ENCODE data around the gene SPATA6. TPM values are rescaled to one million over a fixed set of nuclear protein-coding genes. Genes with fewer than 3 reads are reported as not detected.
"Not testable (repeated sequence)": the region's sequence is repeated elsewhere in the genome, so short reads cannot be mapped to it uniquely, and the experiment has no call there.

Gene SPATA6
- polyA plus RNA-seq, 1 donor = 8.2 TPM

DNA sequence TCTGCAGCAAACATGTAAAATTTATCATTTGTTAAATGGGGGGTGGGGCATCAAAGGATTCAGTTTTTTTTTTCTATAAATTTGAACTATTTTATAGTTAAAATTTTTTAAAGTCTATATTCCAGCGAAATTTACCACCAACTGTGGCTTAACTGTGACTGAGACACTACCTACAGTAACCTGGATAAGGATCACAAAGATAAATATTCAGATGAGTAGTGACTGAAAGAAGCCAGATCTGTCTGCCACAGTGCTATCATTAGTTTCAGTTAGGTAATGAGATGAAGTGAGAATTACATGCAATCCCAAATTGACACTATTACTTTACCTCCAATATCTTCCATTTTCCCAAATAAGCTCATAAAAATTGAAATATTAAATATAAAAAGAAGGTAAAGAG lies 5.4 kb downstream of the SPATA6 start:
- no peaks in the 10 kb centered on the region for H3K9me3 ChIP-seq (ENCODE audit: control insufficient read depth, low read depth, low read length)
- no peaks in the 10 kb centered on the region for H3K27me3 ChIP-seq (ENCODE audit: control insufficient read depth, insufficient read depth, low read length)
- no peaks in the 10 kb centered on the region for H3K4me1 ChIP-seq (ENCODE audit: control insufficient read depth, insufficient read depth, low read length)
- H3K27ac ChIP-seq (ENCODE audit: low read length) = no peak overlapping the region
- no CpG with 5 or more reads among the region's 1 CpG for WGBS (ENCODE audit: insufficient coverage, low lambda C conversion rate)
- DNase-seq = no peak
- H3K36me3 ChIP-seq (ENCODE audit: control insufficient read depth, insufficient read depth, low read length) = no peaks in the 10 kb centered on the region
- no peak overlapping the region for H3K4me3 ChIP-seq (ENCODE audit: low read length)

DNA sequence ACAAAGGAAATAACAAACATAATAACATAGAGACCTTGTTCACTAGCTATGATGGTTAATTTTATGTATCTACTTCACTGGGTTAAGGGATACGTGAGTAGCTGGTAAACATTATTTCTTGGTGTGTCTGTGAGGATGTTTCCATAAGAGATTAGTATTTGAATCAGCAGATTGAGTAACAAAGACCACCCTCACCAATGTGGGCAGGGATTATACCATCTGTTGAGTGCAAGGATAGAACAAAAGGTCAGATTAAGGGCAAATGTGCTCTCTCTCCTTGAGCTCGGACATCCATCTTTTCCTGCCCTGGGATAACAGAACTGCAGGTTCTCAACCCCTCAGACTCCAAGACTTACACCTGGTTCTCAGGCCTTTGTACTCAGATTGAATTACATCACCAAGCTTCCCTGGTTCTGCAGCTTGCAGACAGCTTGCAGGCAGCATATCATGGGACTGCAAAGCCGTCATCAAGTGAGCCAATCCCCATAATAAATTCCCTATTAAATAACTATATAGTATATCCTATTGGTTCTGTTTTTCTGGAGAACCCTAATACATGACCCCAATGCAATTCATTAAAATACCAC lies 9.2 kb downstream of the SPATA6 start:
- WGBS (ENCODE audit: insufficient coverage, low lambda C conversion rate) = no CpG with 5 or more reads among the region's 3 CpGs
- no peaks in the 10 kb centered on the region for H3K27me3 ChIP-seq (ENCODE audit: control insufficient read depth, insufficient read depth, low read length)
- H3K4me1 ChIP-seq (ENCODE audit: control insufficient read depth, insufficient read depth, low read length) = no peaks in the 10 kb centered on the region
- DNase-seq = peak in 1 of 2 donors; percentile 15
- no peaks in the 10 kb centered on the region for H3K36me3 ChIP-seq (ENCODE audit: control insufficient read depth, insufficient read depth, low read length)
- H3K9me3 ChIP-seq (ENCODE audit: control insufficient read depth, low read depth, low read length) = no peaks in the 10 kb centered on the region
- H3K4me3 ChIP-seq (ENCODE audit: low read length) = no peak overlapping the region
- H3K27ac ChIP-seq (ENCODE audit: low read length) = no peak overlapping the region

DNA sequence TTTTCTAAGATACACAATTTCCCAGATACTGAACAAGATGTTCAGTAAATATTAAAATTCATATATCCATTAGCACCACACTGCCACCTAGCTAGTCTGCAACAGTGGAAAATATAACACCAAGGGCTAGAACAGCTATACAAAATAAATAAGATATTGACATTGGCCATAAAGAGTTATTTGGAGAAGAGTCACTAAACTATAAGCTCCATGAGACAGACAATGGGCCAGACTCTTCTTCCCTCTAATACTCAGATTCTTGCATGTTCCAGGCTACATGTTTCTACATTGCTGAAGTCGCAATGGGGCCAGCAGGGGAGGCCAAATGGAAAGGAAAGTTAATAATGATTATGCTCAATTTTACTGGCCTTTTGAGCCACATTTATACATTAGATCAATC lies 21.5 kb downstream of the SPATA6 start:
- peak in 1 of 2 donors; percentile 3 for DNase-seq
- Histone ChIP-seq H3K4me1 (ENCODE audit: control insufficient read depth, insufficient read depth, low read length) (no peaks in the 10 kb centered on the region), H3K4me3 (ENCODE audit: low read length) (no peak overlapping the region), H3K36me3 (ENCODE audit: control insufficient read depth, insufficient read depth, low read length) (no peaks in the 10 kb centered on the region), H3K27ac (ENCODE audit: low read length) (no peak overlapping the region), H3K27me3 (ENCODE audit: control insufficient read depth, insufficient read depth, low read length) (no peaks in the 10 kb centered on the region), H3K9me3 (ENCODE audit: control insufficient read depth, low read depth, low read length) (no peaks in the 10 kb centered on the region)
- WGBS (ENCODE audit: insufficient coverage, low lambda C conversion rate) = no CpG with 5 or more reads among the region's 1 CpG

DNA sequence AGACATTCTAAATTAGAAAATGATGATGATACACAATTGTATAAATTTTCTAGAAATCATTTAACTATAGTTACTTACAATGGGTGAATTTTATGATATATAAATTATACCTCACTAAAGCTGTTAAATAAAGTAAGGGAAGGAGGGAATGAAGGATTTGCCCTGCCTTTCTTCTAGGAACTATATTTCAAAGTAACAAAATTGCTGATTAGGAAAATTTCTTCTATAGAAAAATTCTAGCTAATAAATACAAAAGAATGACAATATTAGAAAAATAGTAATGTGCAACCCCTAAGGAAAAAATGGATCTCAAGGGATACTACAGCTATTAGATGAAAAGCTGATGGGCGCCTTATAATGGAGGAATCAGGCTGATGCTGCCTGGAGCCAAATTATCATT lies 23.1 kb downstream of the SPATA6 start:
- Histone ChIP-seq H3K36me3 (ENCODE audit: control insufficient read depth, insufficient read depth, low read length) (no peaks in the 10 kb centered on the region), H3K4me1 (ENCODE audit: control insufficient read depth, insufficient read depth, low read length) (no peaks in the 10 kb centered on the region), H3K9me3 (ENCODE audit: control insufficient read depth, low read depth, low read length) (no peaks in the 10 kb centered on the region), H3K27me3 (ENCODE audit: control insufficient read depth, insufficient read depth, low read length) (no peaks in the 10 kb centered on the region), H3K27ac (ENCODE audit: low read length) (no peak overlapping the region), H3K4me3 (ENCODE audit: low read length) (no peak overlapping the region)
- no peak for DNase-seq
- WGBS (ENCODE audit: insufficient coverage, low lambda C conversion rate) = no CpG with 5 or more reads among the region's 1 CpG

DNA sequence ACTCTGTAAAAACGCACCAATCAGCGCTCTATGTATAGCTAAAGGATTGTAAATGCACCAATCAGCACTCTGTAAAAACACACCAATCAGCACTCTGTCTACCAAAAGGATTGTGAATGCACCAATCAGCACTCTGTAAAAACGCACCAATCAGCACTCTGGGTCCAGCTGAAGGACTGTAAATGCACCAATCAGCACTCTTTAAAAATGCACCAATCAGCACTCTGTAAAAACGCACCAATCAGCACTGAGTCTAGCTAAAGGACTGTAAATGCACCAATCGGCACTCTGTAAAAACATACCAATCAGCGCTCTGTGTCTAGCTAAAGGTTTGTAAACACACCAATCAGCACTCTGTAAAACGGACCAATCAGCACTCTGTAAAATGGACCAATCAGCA lies 27.8 kb downstream of the SPATA6 start:
- H3K4me3 ChIP-seq (ENCODE audit: low read length); H3K27me3 ChIP-seq (ENCODE audit: control insufficient read depth, insufficient read depth, low read length); H3K27ac ChIP-seq (ENCODE audit: low read length); H3K36me3 ChIP-seq (ENCODE audit: control insufficient read depth, insufficient read depth, low read length); H3K4me1 ChIP-seq (ENCODE audit: control insufficient read depth, insufficient read depth, low read length); H3K9me3 ChIP-seq (ENCODE audit: control insufficient read depth, low read depth, low read length); DNase-seq: not testable (repeated sequence)
- 80% methylated on average over 1 of the region's 7 CpGs for WGBS (ENCODE audit: insufficient coverage, low lambda C conversion rate)

DNA sequence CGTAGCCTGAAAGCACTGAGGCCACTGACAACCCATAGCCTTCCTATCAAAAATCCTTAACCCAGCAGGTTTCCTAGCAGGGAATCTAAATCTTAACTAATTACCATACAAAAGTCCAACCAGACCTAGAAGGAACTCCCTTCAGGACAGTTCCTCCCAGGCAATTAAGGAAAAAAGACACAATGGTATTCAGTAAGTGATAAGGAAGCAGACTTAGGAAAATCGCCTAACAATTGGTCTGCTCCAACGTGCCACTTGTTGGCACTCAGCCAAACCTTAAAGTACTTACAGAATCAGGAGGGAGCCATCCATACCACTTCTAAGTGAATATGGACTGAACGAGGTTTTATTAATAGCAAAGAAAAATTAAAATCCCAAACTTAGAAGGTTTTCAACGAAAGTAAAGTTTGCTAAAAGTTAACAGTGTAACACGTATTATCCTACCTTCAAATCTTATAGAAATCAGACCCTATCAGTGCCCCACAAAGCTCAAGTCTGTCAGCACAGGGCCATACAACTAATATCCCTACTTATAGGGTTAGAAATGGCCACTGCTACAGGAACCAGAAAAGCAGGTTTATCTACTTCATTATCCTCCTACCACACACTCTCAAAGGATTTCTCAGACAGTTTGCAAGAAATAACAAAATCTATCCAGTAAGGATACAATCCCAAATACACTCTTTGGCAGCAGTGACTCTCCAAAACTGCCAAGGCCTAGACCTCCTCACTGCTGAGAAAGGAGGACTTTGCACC lies 29.0 kb downstream of the SPATA6 start:
- Histone ChIP-seq H3K4me3 (ENCODE audit: low read length) (no peak overlapping the region), H3K9me3 (ENCODE audit: control insufficient read depth, low read depth, low read length) (no peaks in the 10 kb centered on the region), H3K27ac (ENCODE audit: low read length) (no peak overlapping the region), H3K36me3 (ENCODE audit: control insufficient read depth, insufficient read depth, low read length) (no peaks in the 10 kb centered on the region), H3K27me3 (ENCODE audit: control insufficient read depth, insufficient read depth, low read length) (no peaks in the 10 kb centered on the region), H3K4me1 (ENCODE audit: control insufficient read depth, insufficient read depth, low read length) (no peaks in the 10 kb centered on the region)
- WGBS (ENCODE audit: insufficient coverage, low lambda C conversion rate) = 59% methylated on average over 3 of the region's 6 CpGs
- DNase-seq = peak in 1 of 2 donors; percentile 42

DNA sequence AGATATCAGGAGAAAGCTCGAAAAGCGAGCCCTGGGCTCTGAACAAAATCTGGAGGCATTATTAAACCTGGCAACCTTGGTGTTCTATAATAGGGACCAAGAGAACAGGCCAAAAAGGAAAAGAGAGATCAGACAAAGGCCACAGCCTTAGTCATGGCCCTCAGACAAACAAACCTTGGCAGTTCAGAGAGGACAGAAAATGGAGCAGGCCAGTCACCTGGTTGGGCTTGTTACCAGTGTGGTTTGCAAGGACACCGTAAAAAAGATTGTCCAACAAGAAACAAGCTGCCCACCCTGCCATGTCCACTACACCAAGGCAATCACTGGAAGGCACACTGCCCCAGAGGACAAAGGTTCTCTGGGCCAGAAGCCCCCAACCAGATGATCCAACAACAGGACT lies 31.2 kb downstream of the SPATA6 start:
- WGBS (ENCODE audit: insufficient coverage, low lambda C conversion rate) = no CpG with 5 or more reads among the region's 3 CpGs
- DNase-seq = not testable (repeated sequence)

DNA sequence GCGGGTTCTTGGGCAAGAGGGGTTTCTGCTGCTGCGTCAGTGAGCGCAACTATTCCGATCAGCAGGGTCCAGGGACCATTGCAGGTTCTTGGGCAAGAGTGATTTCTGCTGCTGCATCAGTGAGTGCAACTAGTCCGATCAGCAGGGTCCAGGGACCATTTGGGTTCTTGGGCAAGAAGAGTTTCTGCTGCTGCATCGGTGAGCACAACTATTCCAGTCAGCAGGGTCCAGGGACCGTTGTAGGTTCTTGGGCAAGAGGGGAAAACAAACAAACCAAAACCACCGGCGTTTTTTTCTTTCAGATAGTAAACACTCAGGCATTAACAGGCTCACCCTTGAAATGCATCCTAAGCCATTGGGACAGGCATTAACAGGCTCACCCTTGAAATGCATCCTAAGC lies 32.6 kb downstream of the SPATA6 start:
- H3K9me3 ChIP-seq (ENCODE audit: control insufficient read depth, low read depth, low read length) = no peaks in the 10 kb centered on the region
- 100% methylated on average over 2 of the region's 9 CpGs for WGBS (ENCODE audit: insufficient coverage, low lambda C conversion rate)
- no peak overlapping the region for H3K27ac ChIP-seq (ENCODE audit: low read length)
- no peak for DNase-seq
- no peaks in the 10 kb centered on the region for H3K4me1 ChIP-seq (ENCODE audit: control insufficient read depth, insufficient read depth, low read length)
- no peaks in the 10 kb centered on the region for H3K27me3 ChIP-seq (ENCODE audit: control insufficient read depth, insufficient read depth, low read length)
- H3K36me3 ChIP-seq (ENCODE audit: control insufficient read depth, insufficient read depth, low read length) = no peaks in the 10 kb centered on the region
- H3K4me3 ChIP-seq (ENCODE audit: low read length) = no peak overlapping the region

More for the DNA sequence above, 31.2 kb downstream of the SPATA6 start:
- H3K36me3 ChIP-seq (ENCODE audit: control insufficient read depth, insufficient read depth, low read length); H3K9me3 ChIP-seq (ENCODE audit: control insufficient read depth, low read depth, low read length); H3K4me1 ChIP-seq (ENCODE audit: control insufficient read depth, insufficient read depth, low read length); H3K27ac ChIP-seq (ENCODE audit: low read length); H3K27me3 ChIP-seq (ENCODE audit: control insufficient read depth, insufficient read depth, low read length); H3K4me3 ChIP-seq (ENCODE audit: low read length): not testable (repeated sequence)

DNA sequence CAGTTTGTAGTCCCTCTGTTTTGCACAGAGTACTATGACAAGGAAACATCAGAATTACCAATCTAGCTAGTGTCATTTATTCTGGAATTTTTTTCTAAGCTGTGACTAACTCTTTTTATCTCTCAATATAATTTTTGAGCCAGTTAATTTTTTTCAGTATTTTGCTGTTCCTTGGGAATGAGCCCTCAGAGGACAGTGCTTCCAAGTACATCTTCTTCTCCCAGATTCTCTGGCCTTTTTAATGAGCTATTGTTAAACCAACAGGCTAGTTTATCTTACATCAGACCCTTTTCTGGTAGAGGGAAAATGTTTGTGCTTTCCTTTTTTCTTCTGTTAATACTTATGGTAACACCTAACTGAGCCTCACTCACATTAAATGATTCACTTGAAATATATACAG lies 34.6 kb downstream of the SPATA6 start:
- not testable (repeated sequence) for H3K27ac ChIP-seq (ENCODE audit: low read length); H3K4me1 ChIP-seq (ENCODE audit: control insufficient read depth, insufficient read depth, low read length); DNase-seq; H3K4me3 ChIP-seq (ENCODE audit: low read length); H3K9me3 ChIP-seq (ENCODE audit: control insufficient read depth, low read depth, low read length); H3K36me3 ChIP-seq (ENCODE audit: control insufficient read depth, insufficient read depth, low read length); H3K27me3 ChIP-seq (ENCODE audit: control insufficient read depth, insufficient read depth, low read length)

DNA sequence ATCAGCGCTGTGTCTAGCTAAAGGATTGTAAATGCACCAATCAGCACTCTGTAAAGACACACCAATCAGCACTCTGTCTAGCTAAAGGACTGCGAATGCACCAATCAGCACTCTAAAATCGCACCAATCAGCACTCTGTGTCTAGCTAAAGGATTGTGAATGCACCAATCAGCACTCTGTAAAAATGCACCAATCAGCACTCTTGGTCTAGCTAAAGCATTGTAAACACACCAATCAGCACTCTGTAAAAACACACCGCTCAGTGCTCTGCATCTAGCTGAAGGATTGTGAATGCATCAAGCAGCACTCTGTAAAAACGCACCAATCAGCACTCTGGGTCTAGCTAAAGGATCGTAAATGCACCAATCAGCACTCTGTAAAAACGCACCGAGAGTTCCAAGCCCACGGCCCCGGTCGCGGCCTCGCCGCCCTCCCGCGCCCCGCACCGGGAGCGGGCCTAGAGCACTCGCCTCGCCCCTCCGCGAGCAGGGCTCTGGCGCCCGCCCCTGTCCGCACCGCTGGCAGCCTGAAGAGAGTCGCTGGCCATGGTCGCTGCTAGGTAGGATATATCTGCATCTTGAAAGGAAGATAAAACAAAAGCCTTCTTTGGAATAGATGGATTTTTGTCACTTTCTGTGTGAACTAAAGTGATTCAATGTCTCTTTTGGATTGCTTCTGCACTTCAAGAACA lies 36.5 kb downstream of the SPATA6 start:
- DNase-seq; H3K4me1 ChIP-seq (ENCODE audit: control insufficient read depth, insufficient read depth, low read length); H3K4me3 ChIP-seq (ENCODE audit: low read length); H3K27ac ChIP-seq (ENCODE audit: low read length); H3K36me3 ChIP-seq (ENCODE audit: control insufficient read depth, insufficient read depth, low read length); H3K27me3 ChIP-seq (ENCODE audit: control insufficient read depth, insufficient read depth, low read length); H3K9me3 ChIP-seq (ENCODE audit: control insufficient read depth, low read depth, low read length): not testable (repeated sequence)
- no CpG with 5 or more reads among the region's 29 CpGs for WGBS (ENCODE audit: insufficient coverage, low lambda C conversion rate)

Data from large intestine (tissue), 3 donors.